A549 (cell line): ENCODE results near the gene GLIPR1L1. TPM values are rescaled to one million over a fixed set of nuclear protein-coding genes. Genes with fewer than 3 reads are reported as not detected.

Source experiments
- ATAC-seq, 2 experiments: fragments of 200-7000 bp in 1 of 2; fragments of >200 bp in 1 of 2; cut with Nextera tagmentation in 1 of 2; cut with Tn5 transposase in 1 of 2; 3 replicates each; pipeline versions ENCODE4 v1.8.0 to v1.9.1; 2018 to 2020; ENCODE audit warnings: mild to moderate bottlenecking in 1 of 2, moderate library complexity in 1 of 2
- CTCF ChIA-PET: fragments of 300-600 bp; sonication (Branson Sonifier 250); formaldehyde crosslinking; extraction: SDS; loops from one replicate; lab custom pipeline; 2021; ENCODE audit warnings: antibody characterized with exemption, inconsistent platforms; lab: Yijun Ruan, JAX
- POLR2A ChIA-PET: fragments of 350-600 bp; formaldehyde crosslinking; extraction: SDS; loops from one replicate; lab custom pipeline; 2021; ENCODE audit warnings: antibody characterized with exemption, inconsistent platforms; lab: Yijun Ruan, JAX
- DNase-seq, 2 experiments: peaks; one replicate each; pipeline versions ENCODE4 v3.0.0 to v3.0.0-alpha.2; 2011 to 2016; ENCODE audit warnings: low read depth in 1 of 2, low spot score in 1 of 2
- FAIRE-seq: peaks from 2 replicates; lab custom pipeline; 2011; peaks lifted over from hg19 to GRCh38; lab: Jason Lieb, UNC
- H3K27ac ChIP-seq, 2 experiments: fragments of >200 bp; sonication (Bioruptor Twin); formaldehyde crosslinking; 3 replicates each; pipeline ENCODE4 v1.5.1; 2016 to 2017
- H3K4me1 ChIP-seq: fragments of >200 bp; sonication (Bioruptor Twin); formaldehyde crosslinking; 3 replicates; pipeline ENCODE4 v1.6.1; 2016
- H3K4me2 ChIP-seq: fragments of >200 bp; sonication (Bioruptor Twin); formaldehyde crosslinking; 3 replicates; pipeline ENCODE4 v1.6.1; 2016
- H3K4me3 ChIP-seq: fragments of >200 bp; sonication (Bioruptor Twin); formaldehyde crosslinking; 3 replicates; pipeline ENCODE4 v1.5.1; 2016
- H3K9me3 ChIP-seq: fragments of >200 bp; sonication (Bioruptor Twin); formaldehyde crosslinking; 3 replicates; pipeline ENCODE4 v1.6.1; 2016
- BHLHE40 ChIP-seq: IDR thresholded peaks from 2 replicates; pipeline ENCODE4 v1.6.1; 2012; ENCODE audit warnings: low read depth, low read length, inconsistent platforms
- CHD4 ChIP-seq: fragments of 200-600 bp; sonication (generic); IDR thresholded peaks from 2 replicates; pipeline ENCODE4 v1.6.1; 2016; ENCODE audit warnings: antibody characterized with exemption, mild to moderate bottlenecking, borderline replicate concordance
- CTCF ChIP-seq: fragments of >200 bp; sonication (Bioruptor Twin); formaldehyde crosslinking; IDR thresholded peaks from 3 replicates; pipeline ENCODE4 v1.5.1; 2016
- EHF ChIP-seq: fragments of 250-450 bp; sonication (Bioruptor Pico); IDR thresholded peaks from 2 replicates; pipeline ENCODE4 v1.5.0; 2020; ENCODE audit warnings: mild to moderate bottlenecking
- EHMT2 ChIP-seq: fragments of 200-600 bp; sonication (generic); IDR thresholded peaks from 2 replicates; pipeline ENCODE4 v1.6.1; 2016; ENCODE audit warnings: antibody characterized with exemption, low read depth, mild to moderate bottlenecking, moderate library complexity
- ELK1 ChIP-seq: fragments of 150-350 bp; IDR thresholded peaks from 2 replicates; pipeline ENCODE4 v1.6.1; 2014; ENCODE audit warnings: low read depth, mild to moderate bottlenecking, low read length
- ESRRA ChIP-seq: fragments of 150-350 bp; IDR thresholded peaks from 2 replicates; pipeline ENCODE4 v1.6.1; 2014; ENCODE audit warnings: mild to moderate bottlenecking, low read length, borderline replicate concordance
- FOSB ChIP-seq: fragments of 250-450 bp; sonication (Bioruptor Pico); IDR thresholded peaks from 2 replicates; pipeline ENCODE4 v1.5.0; 2020; ENCODE audit warnings: mild to moderate bottlenecking, moderate library complexity
- GATA3 ChIP-seq: IDR thresholded peaks from 2 replicates; pipeline ENCODE4 v1.6.1; 2012; ENCODE audit warnings: borderline replicate concordance
- HMGXB4 ChIP-seq: fragments of 250-450 bp; sonication (Bioruptor Pico); IDR thresholded peaks from 2 replicates; pipeline ENCODE4 v1.5.0; 2021; ENCODE audit warnings: mild to moderate bottlenecking, moderate library complexity, borderline replicate concordance
- HOXA7 ChIP-seq: fragments of 250-450 bp; sonication (Bioruptor Pico); IDR thresholded peaks from 2 replicates; pipeline ENCODE4 v1.5.0; 2020; ENCODE audit warnings: mild to moderate bottlenecking, moderate library complexity
- HOXB5 ChIP-seq: fragments of 250-450 bp; sonication (Bioruptor Pico); IDR thresholded peaks from 2 replicates; pipeline ENCODE4 v1.5.0; 2020; ENCODE audit warnings: mild to moderate bottlenecking, moderate library complexity
- JUN ChIP-seq, 2 experiments: fragments of >200 bp; sonication (Bioruptor Twin); formaldehyde crosslinking; IDR thresholded peaks; 2 replicates in 1 of 2; 3 replicates in 1 of 2; pipeline ENCODE4 v1.6.1; 2016 to 2017
- KDM1A ChIP-seq: fragments of 200-600 bp; sonication (generic); IDR thresholded peaks from 2 replicates; pipeline ENCODE4 v1.6.1; 2016; ENCODE audit warnings: low read depth, mild to moderate bottlenecking
- MAFK ChIP-seq: fragments of 450-650 bp; IDR thresholded peaks from 2 replicates; pipeline ENCODE4 v1.6.1; 2014; ENCODE audit not compliant: partially characterized antibody
- MAX ChIP-seq: IDR thresholded peaks from 2 replicates; pipeline ENCODE4 v1.6.1; 2012
- MAZ ChIP-seq: fragments of 150-350 bp; IDR thresholded peaks from 2 replicates; pipeline ENCODE4 v1.6.1; 2014; ENCODE audit warnings: antibody characterized with exemption, low read depth, low read length, borderline replicate concordance
- MYC ChIP-seq: IDR thresholded peaks from 2 replicates; pipeline ENCODE4 v1.6.1; 2012; ENCODE audit warnings: mild to moderate bottlenecking, inconsistent platforms, low read length, improper control_type of control experiment, borderline replicate concordance
- NPAS2 ChIP-seq: fragments of 250-450 bp; sonication (Bioruptor Pico); IDR thresholded peaks from 2 replicates; pipeline ENCODE4 v1.8.0; 2022; ENCODE audit warnings: mild to moderate bottlenecking, moderate library complexity, borderline replicate concordance
- RAD21 ChIP-seq, 2 experiments: fragments of >200 bp in 1 of 2; sonication (Bioruptor Twin) in 1 of 2; formaldehyde crosslinking in 1 of 2; IDR thresholded peaks in 1 of 2; conservative IDR thresholded peaks in 1 of 2; 2 replicates in 1 of 2; 3 replicates in 1 of 2; pipeline ENCODE4 v1.6.1; 2012 to 2018; ENCODE audit warnings: inconsistent platforms in 1 of 2
- REST ChIP-seq: fragments of 200-600 bp; sonication (generic); IDR thresholded peaks from 2 replicates; pipeline ENCODE4 v1.6.1; 2016; ENCODE audit warnings: antibody characterized with exemption, mild to moderate bottlenecking, moderate library complexity
- RFX5 ChIP-seq: fragments of 450-650 bp; IDR thresholded peaks from 2 replicates; pipeline ENCODE4 v1.7.1; 2014; ENCODE audit warnings: antibody characterized with exemption, mild to moderate bottlenecking, moderate library complexity
- RNF2 ChIP-seq: fragments of 200-600 bp; sonication (generic); IDR thresholded peaks from 2 replicates; pipeline ENCODE4 v1.6.1; 2016; ENCODE audit warnings: low read depth, mild to moderate bottlenecking, antibody characterized with exemption, moderate library complexity, borderline replicate concordance
- SMC3 ChIP-seq: fragments of >200 bp; sonication (Bioruptor Twin); formaldehyde crosslinking; IDR thresholded peaks from 3 replicates; pipeline ENCODE4 v1.6.1; 2018; ENCODE audit warnings: inconsistent platforms
- USF2 ChIP-seq: fragments of 450-650 bp; IDR thresholded peaks from 2 replicates; pipeline ENCODE4 v1.6.1; 2014; ENCODE audit warnings: antibody characterized with exemption
- ZC3H11A ChIP-seq: fragments of 450-650 bp; IDR thresholded peaks from 2 replicates; pipeline ENCODE4 v1.6.1; 2014; ENCODE audit warnings: antibody characterized with exemption, mild to moderate bottlenecking
- WGBS: methylation state at CpG from one replicate; pipeline ENCODE4 v1.1.6; 2017; ENCODE audit errors: missing lambda C conversion rate; 5-methylcytosine and 5-hydroxymethylcytosine counted together
- polyA plus RNA-seq, 4 experiments: library from polyadenylated mRNA; depleted of rRNA in 3 of 4; stranded (reverse); fragments of >200 nt; fragmentation: RNase III in 1 of 4; extraction: RNeasy Plus Mini Kit Qiagen cat#74134 plus additional on column Dnase treatment in 1 of 4; gene quantifications; 2 replicates in 3 of 4; 3 replicates in 1 of 4; pipeline ENCODE4 v1.2.3, GENCODE V29; 2011 to 2017

GLIPR1L1 gene
- polyA plus RNA-seq, 2 of the 4 experiments (the other 2 are of a cell fraction), result not detected

DNA sequence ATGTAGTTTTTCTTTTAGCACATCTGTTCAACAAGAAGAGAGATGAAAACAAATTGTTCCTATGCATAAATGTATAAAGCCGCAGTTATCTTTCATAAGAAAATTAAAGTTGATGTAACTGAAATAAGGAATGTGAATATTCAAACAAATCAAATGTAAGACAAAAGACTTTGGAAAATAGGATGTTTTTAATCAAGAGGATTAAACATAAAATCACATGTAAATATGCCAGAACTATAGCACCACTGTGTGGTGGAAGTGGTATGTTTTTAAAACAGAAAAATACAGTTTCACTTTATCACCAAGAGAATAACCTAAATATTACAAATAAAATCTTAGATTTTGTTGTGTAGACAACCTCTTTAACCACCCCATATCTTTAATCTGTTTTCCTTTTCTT lies 44.7 kb upstream of the GLIPR1L1 start:
- Histone ChIP-seq H3K4me3 (no peak overlapping the region), H3K4me2 (no peak overlapping the region), H3K4me1 (no peaks in the 10 kb centered on the region), H3K27ac (no peak overlapping the region), H3K9me3 (no peaks in the 10 kb centered on the region)
- no peak for ATAC-seq
- FAIRE-seq, result peak; percentile 82
- DNase-seq, result peak in 1 of 2 experiments; percentile 23
- POLR2A ChIA-PET, result no interaction called here
- WGBS, result 94% methylated on average over 1 of the region's 1 CpG
- TF ChIP-seq MAX (no peak), ESRRA (no peak), USF2 (no peak), REST (no peak), FOSB (CRISPR knock-in tag) (no peak), NPAS2 (CRISPR knock-in tag) (no peak), EHF (no peak), JUN (IDR thresholded peaks at IDR 0.05) (no peak), HMGXB4 (CRISPR knock-in tag) (no peak), RFX5 (no peak), EHMT2 (no peak), MYC (no peak), MAFK (no peak), MAZ (no peak), BHLHE40 (no peak), CHD4 (no peak), ZC3H11A (no peak), ELK1 (no peak), GATA3 (no peak), RNF2 (no peak), HOXB5 (CRISPR knock-in tag) (no peak), CTCF (peak; percentile 57), RAD21 (conservative IDR thresholded peaks at IDR 0.05 in 1 of 2, IDR thresholded peaks at IDR 0.05 in 1 of 2) (peak; percentile 59 to 70), SMC3 (peak; percentile 79), KDM1A (no peak), HOXA7 (CRISPR knock-in tag) (no peak)
- CTCF ChIA-PET, result interaction anchor here (0.8 to 1.2 kb wide), 4 partner anchors 12 to 363 kb away, joined by 3 read pairs; no protein-coding TSS in a partner anchor
